Measurements from ENCODE around the gene PRR7. TPM values are rescaled to one million over a fixed set of nuclear protein-coding genes. Genes with fewer than 3 reads are reported as not detected.

Gene PRR7
- total RNA-seq, 1 experiment from 2014 or later, result 23.2 TPM

- intact Hi-C loops (cut with micrococcal nuclease), result loop anchor here (1.0 kb wide), 2 partner anchors 22 to 50 kb away; partner anchors contain the start of gene GRK6
- no peak for TF ChIP-seq CTCF (IDR thresholded peaks at IDR 0.05; ENCODE audit: unreplicated experiment)
- Mint-ChIP-seq H3K4me1 (ENCODE audit: insufficient read depth, unreplicated experiment) (peaks cover 25% of the 10 kb centered on the region), H3K4me3 (ENCODE audit: unreplicated experiment) (peak overlapping the region; percentile 87), H3K27me3 (ENCODE audit: insufficient read depth, unreplicated experiment) (no peaks in the 10 kb centered on the region), H3K9me3 (ENCODE audit: unreplicated experiment) (no peaks in the 10 kb centered on the region), H3K27ac (ENCODE audit: low read depth, unreplicated experiment) (peak overlapping the region; percentile 85), H3K36me3 (ENCODE audit: insufficient read depth, unreplicated experiment) (peaks cover 13% of the 10 kb centered on the region)
- CTCF ChIA-PET, result interaction anchor here (0.6 to 8.5 kb wide), 34 partner anchors 11 to 826 kb away, joined by 3 to 277 read pairs (median 6); partner anchors contain the start of genes DOK3, GRK6, PDLIM7 and PRR7
- POLR2A ChIA-PET, result interaction anchor here (0.6 to 7.3 kb wide), 20 partner anchors 11 to 449 kb away, joined by 3 to 202 read pairs (median 4); partner anchors contain the start of genes GRK6, LMAN2, MXD3 and PRR7
- no TSS peak for BruUV-seq (replicated peaks)
- no peak for DNase-seq (ENCODE audit: unreplicated experiment)
Observed at GRCh38 chr5:177404641-177405179, 41.9 kb upstream of the PRR7 start.

GRCh38 chr5:177405312-177405711 is 41.3 kb upstream of the PRR7 start:
- DNase-seq (ENCODE audit: unreplicated experiment), result no peak
- CTCF ChIA-PET, result interaction anchor here (0.6 to 8.5 kb wide), 22 partner anchors 10 to 392 kb away, joined by 3 to 277 read pairs (median 11); partner anchors contain the start of genes DOK3, GRK6 and PRR7
- BruUV-seq (replicated peaks), result no TSS peak
- Mint-ChIP-seq H3K4me3 (ENCODE audit: unreplicated experiment) (peak overlapping the region; percentile 87), H3K9me3 (ENCODE audit: unreplicated experiment) (no peaks in the 10 kb centered on the region), H3K4me1 (ENCODE audit: insufficient read depth, unreplicated experiment) (peaks cover 25% of the 10 kb centered on the region), H3K27ac (ENCODE audit: low read depth, unreplicated experiment) (peak overlapping the region; percentile 85), H3K27me3 (ENCODE audit: insufficient read depth, unreplicated experiment) (no peaks in the 10 kb centered on the region), H3K36me3 (ENCODE audit: insufficient read depth, unreplicated experiment) (peaks cover 19% of the 10 kb centered on the region)
- no peak for TF ChIP-seq CTCF (IDR thresholded peaks at IDR 0.05; ENCODE audit: unreplicated experiment)
- intact Hi-C loops (cut with micrococcal nuclease), result no loop called here
- POLR2A ChIA-PET, result interaction anchor here (0.6 to 7.3 kb wide), 7 partner anchors 10 to 449 kb away, joined by 3 to 202 read pairs (median 36); partner anchors contain the start of genes GRK6, PDLIM7 and PRR7

- intact Hi-C loops (cut with micrococcal nuclease), result no loop called here
- DNase-seq (ENCODE audit: unreplicated experiment), result no peak
- H3K4me1 Mint-ChIP-seq (ENCODE audit: insufficient read depth, unreplicated experiment), result peaks cover 25% of the 10 kb centered on the region
- TF ChIP-seq CTCF (IDR thresholded peaks at IDR 0.05; ENCODE audit: unreplicated experiment), result no peak
- no peak overlapping the region for H3K4me3 Mint-ChIP-seq (ENCODE audit: unreplicated experiment)
- no TSS peak for BruUV-seq (replicated peaks)
- H3K9me3 Mint-ChIP-seq (ENCODE audit: unreplicated experiment), result no peaks in the 10 kb centered on the region
- no peaks in the 10 kb centered on the region for H3K27me3 Mint-ChIP-seq (ENCODE audit: insufficient read depth, unreplicated experiment)
- ChIA-PET CTCF (interaction anchor here (5.5 to 8.5 kb wide), 5 partner anchors 14 to 96 kb away, joined by 55 to 277 read pairs (median 134); partner anchors contain the start of genes GRK6 and PRR7), POLR2A (interaction anchor here (1.1 to 7.3 kb wide), 6 partner anchors 10 to 92 kb away, joined by 3 to 202 read pairs (median 64); partner anchors contain the start of genes GRK6, PDLIM7 and PRR7)
- no peak overlapping the region for H3K27ac Mint-ChIP-seq (ENCODE audit: low read depth, unreplicated experiment)
- H3K36me3 Mint-ChIP-seq (ENCODE audit: insufficient read depth, unreplicated experiment), result peaks cover 21% of the 10 kb centered on the region
Observed at GRCh38 chr5:177405805-177406204, 40.8 kb upstream of the PRR7 start.

GRCh38 chr5:177409043-177409801 is 37.4 kb upstream of the PRR7 start, which contains the start of gene F12:
Gene F12, minus strand, starts transcription at chr5:177409564. Its CDS starts 37 bp downstream, at chr5:177409527.
- H3K27me3 Mint-ChIP-seq (ENCODE audit: insufficient read depth, unreplicated experiment), result no peaks in the 10 kb centered on the region
- no TSS peak for BruUV-seq (replicated peaks)
- no peak for TF ChIP-seq CTCF (IDR thresholded peaks at IDR 0.05; ENCODE audit: unreplicated experiment)
- no peaks in the 10 kb centered on the region for H3K9me3 Mint-ChIP-seq (ENCODE audit: unreplicated experiment)
- peaks cover 11% of the 10 kb centered on the region for H3K4me1 Mint-ChIP-seq (ENCODE audit: insufficient read depth, unreplicated experiment)
- H3K36me3 Mint-ChIP-seq (ENCODE audit: insufficient read depth, unreplicated experiment), result peaks cover 15% of the 10 kb centered on the region
- intact Hi-C loops (cut with micrococcal nuclease), result no loop called here
- no peak within 1 kb of the TSS for H3K27ac Mint-ChIP-seq (ENCODE audit: low read depth, unreplicated experiment)
- POLR2A ChIA-PET, result interaction anchor here (0.8 to 1.9 kb wide), 3 partner anchors 17 to 87 kb away, joined by 3 to 13 read pairs (median 4); partner anchors contain the start of genes GRK6 and PRR7
- CTCF ChIA-PET, result interaction anchor here (0.6 to 8.5 kb wide), 15 partner anchors 17 to 340 kb away, joined by 3 to 134 read pairs (median 4); partner anchors contain the start of genes GRK6 and PDLIM7
- no peak within 1 kb of the TSS for H3K4me3 Mint-ChIP-seq (ENCODE audit: unreplicated experiment)
- no peak for DNase-seq (ENCODE audit: unreplicated experiment)
